B cell (primary cell): ENCODE results near the gene ZNF606. TPM values are rescaled to one million over a fixed set of nuclear protein-coding genes. Genes with fewer than 3 reads are reported as not detected.

Source experiments
- ATAC-seq: fragments of 200-7000 bp; cut with Tn5 transposase; one replicate; pipeline ENCODE4 v1.10.0; 2021; ENCODE audit warnings: low read depth, mild to moderate bottlenecking, moderate number of reproducible peaks, moderate library complexity
- CTCF ChIA-PET: fragments of 350-600 bp; sonication (Branson Sonifier 250); formaldehyde crosslinking; loops from one replicate; lab custom pipeline; 2021; ENCODE audit warnings: antibody characterized with exemption, inconsistent platforms; lab: Charles Lee
- POLR2A ChIA-PET: fragments of 350-600 bp; sonication (Branson Sonifier 250); formaldehyde crosslinking; loops from one replicate; lab custom pipeline; 2021; ENCODE audit warnings: antibody characterized with exemption; lab: Charles Lee
- DNase-seq: peaks from one replicate; pipeline ENCODE4 v3.0.0; 2013
- H2AFZ ChIP-seq: 2 replicates; pipeline ENCODE4 v1.6.1; 2012; ENCODE audit warnings: mild to moderate bottlenecking, low read depth, low read length; ENCODE audit not compliant: insufficient read depth, poor library complexity, severe bottlenecking
- H3K27ac ChIP-seq, 2 donors: 1 replicate in 1 of 2; 2 replicates in 1 of 2; pipeline ENCODE4 v1.5.1; 2012 to 2013; ENCODE audit warnings: low read length in 2 of 2, mild to moderate bottlenecking in 2 of 2, moderate library complexity in 1 of 2
- H3K27me3 ChIP-seq, 4 experiments: fragments of 200-600 bp in 1 of 4; sonication (generic) in 1 of 4; replicated peaks in 1 of 4; 1 replicate in 2 of 4; 2 replicates in 2 of 4; pipeline versions ENCODE4 v1.6.1 to v1.7.0; 2013 to 2016; ENCODE audit warnings: low read length in 3 of 4, mild to moderate bottlenecking in 2 of 4, mixed read lengths in 1 of 4, moderate library complexity in 1 of 4; ENCODE audit not compliant: insufficient read depth in 4 of 4, control insufficient read depth in 3 of 4; ENCODE audit errors: control extremely low read depth in 1 of 4
- H3K36me3 ChIP-seq, 2 experiments: replicated peaks in 1 of 2; 1 replicate in 1 of 2; 2 replicates in 1 of 2; pipeline versions ENCODE4 v1.6.1 to v1.7.1; 2013; ENCODE audit warnings: low read length in 1 of 2; ENCODE audit not compliant: insufficient read depth in 2 of 2, control insufficient read depth in 1 of 2; ENCODE audit errors: control extremely low read depth in 1 of 2, extremely low read depth in 1 of 2
- H3K4me1 ChIP-seq, 2 donors: fragments of 200-600 bp in 1 of 2; sonication (generic) in 1 of 2; 1 replicate in 1 of 2; 2 replicates in 1 of 2; pipeline versions ENCODE4 v1.5.1 to v1.6.1; 2013 to 2017; ENCODE audit warnings: low read length in 2 of 2; ENCODE audit not compliant: control insufficient read depth in 2 of 2, insufficient read depth in 2 of 2
- H3K4me2 ChIP-seq: replicated peaks from 2 replicates; pipeline ENCODE3; 2012; ENCODE audit warnings: mild to moderate bottlenecking, low read depth, low read length; ENCODE audit not compliant: poor library complexity, severe bottlenecking
- H3K4me3 ChIP-seq, 5 experiments: fragments of 200-600 bp in 1 of 5; sonication (generic) in 1 of 5; 1 replicate in 3 of 5; 2 replicates in 2 of 5; pipeline versions ENCODE4 v1.5.1 to v1.7.0; 2011 to 2016; ENCODE audit warnings: low read length in 4 of 5, mild to moderate bottlenecking in 4 of 5, low read depth in 2 of 5, control low read depth in 1 of 5, moderate library complexity in 1 of 5; ENCODE audit not compliant: insufficient read depth in 1 of 5; ENCODE audit errors: control extremely low read depth in 1 of 5, extremely low read depth in 1 of 5
- H3K79me2 ChIP-seq: fragments of 200-600 bp; sonication (generic); one replicate; pipeline ENCODE4 v1.6.0; 2016; ENCODE audit warnings: low read length; ENCODE audit not compliant: control insufficient read depth, insufficient read depth
- H3K9ac ChIP-seq: fragments of 200-600 bp; sonication (generic); 2 replicates; pipeline ENCODE4 v1.6.1; 2017; ENCODE audit warnings: mild to moderate bottlenecking, low read length, moderate library complexity
- H3K9me3 ChIP-seq, 3 donors: one replicate each; pipeline versions ENCODE4 v1.6.1 to v1.7.1; 2013; ENCODE audit warnings: low read length in 2 of 3; ENCODE audit not compliant: control insufficient read depth in 2 of 3, insufficient read depth in 1 of 3; ENCODE audit errors: control extremely low read depth in 1 of 3
- H4K20me1 ChIP-seq: 2 replicates; pipeline ENCODE4 v1.6.0; 2012; ENCODE audit warnings: mild to moderate bottlenecking, low read length; ENCODE audit not compliant: insufficient read depth, control insufficient read depth, poor library complexity, severe bottlenecking
- H3K27ac Mint-ChIP-seq: one replicate; pipeline ENCODE4 v1.8.0; 2021; ENCODE audit warnings: mixed read lengths
- H3K27me3 Mint-ChIP-seq: one replicate; pipeline ENCODE4 v1.8.0; 2021; ENCODE audit warnings: mixed read lengths
- H3K4me1 Mint-ChIP-seq: one replicate; pipeline ENCODE4 v1.8.0; 2021; ENCODE audit warnings: mixed read lengths
- H3K4me3 Mint-ChIP-seq: one replicate; pipeline ENCODE4 v1.8.0; 2021; ENCODE audit warnings: mixed read lengths
- H3K9me3 Mint-ChIP-seq: one replicate; pipeline ENCODE4 v1.8.0; 2022; ENCODE audit warnings: mixed read lengths; ENCODE audit not compliant: insufficient read depth
- CTCF ChIP-seq: fragments of 200-600 bp; IDR thresholded peaks from one replicate; pipeline ENCODE4 v1.8.0; 2022; ENCODE audit warnings: antibody characterized with exemption, mild to moderate bottlenecking
- EZH2 ChIP-seq: IDR thresholded peaks from 2 replicates; pipeline ENCODE4 v1.6.1; 2012; ENCODE audit warnings: borderline replicate concordance, low read depth, mild to moderate bottlenecking, moderate library complexity, low read length; ENCODE audit not compliant: insufficient read depth, poor library complexity, severe bottlenecking
- WGBS: methylation state at CpG from one replicate; pipeline ENCODE4 v1.1.5; 2013; ENCODE audit warnings: missing lambda C conversion rate; ENCODE audit not compliant: insufficient coverage; 5-methylcytosine and 5-hydroxymethylcytosine counted together
- intact Hi-C: fragments of 100-400 bp; cut with micrococcal nuclease; formaldehyde crosslinking; loops from one replicate; pipeline ENCODE4 v1.10.0; 2022
- polyA plus RNA-seq: library from polyadenylated mRNA; depleted of rRNA; stranded (reverse); fragments of >200 nt; gene quantifications from 2 replicates; pipeline ENCODE4 v1.2.3, GENCODE V29; 2012
- total RNA-seq, 2 donors: library from RNA; stranded (reverse); fragments of 120-200 nt in 1 of 2; gene quantifications; 1 replicate in 1 of 2; 2 replicates in 1 of 2; pipeline versions ENCODE4 v1.2.3 to v1.2.4, GENCODE V29; 2013 to 2022

ZNF606 gene
- total and polyA plus RNA-seq, 2 donors (not counting 1 experiment from before 2014, with no cell fraction given): 11.5 to 48.4 TPM

GRCh38 chr19:57949702-57950101, 52.9 kb downstream of the ZNF606 start:
- Histone ChIP-seq H3K4me3 (no peak overlapping the region), H3K27ac (no peak overlapping the region), H3K9me3 (peaks cover 0 to 65% (median 7%) of the 10 kb centered on the region in 3 donors), H4K20me1 (peaks cover 6% of the 10 kb centered on the region), H3K9ac (no peak overlapping the region), H3K4me1 (peaks cover 16 to 27% of the 10 kb centered on the region in 2 donors), H3K4me2 (no peak overlapping the region), H3K27me3 (peaks cover 0 to 6% (median 0%) of the 10 kb centered on the region in 4 experiments), H3K79me2 (peaks cover 35% of the 10 kb centered on the region), H3K36me3 (no peaks in the 10 kb centered on the region), H2AFZ (no peak overlapping the region)
- intact Hi-C loops: loop anchor here (5.0 kb wide), 2 partner anchors 42 to 462 kb away; partner anchors contain the start of gene ZNF419
- no peak for DNase-seq
- ATAC-seq: no peak
- Mint-ChIP-seq H3K4me1 (peaks cover 24% of the 10 kb centered on the region), H3K9me3 (peaks cover 20% of the 10 kb centered on the region), H3K27me3 (peaks cover 9% of the 10 kb centered on the region), H3K27ac (no peak overlapping the region), H3K4me3 (no peak overlapping the region)
- POLR2A ChIA-PET: no interaction called here
- CTCF ChIA-PET: no interaction called here
- 94% methylated on average over 9 of the region's 12 CpGs for WGBS
- TF ChIP-seq CTCF (no peak), EZH2 (no peak)

GRCh38 chr19:57949296-57949695, 53.3 kb downstream of the ZNF606 start:
- H2AFZ ChIP-seq: no peak overlapping the region

More at GRCh38 chr19:57949296-57949695, 53.3 kb downstream of the ZNF606 start:
- H3K4me3 ChIP-seq: no peak overlapping the region
- peaks cover 20% of the 10 kb centered on the region for H3K9me3 Mint-ChIP-seq
- no peak for DNase-seq
- ChIA-PET POLR2A (no interaction called here), CTCF (no interaction called here)
- H3K27me3 ChIP-seq: peaks cover 0 to 6% (median 0%) of the 10 kb centered on the region in 4 experiments
- no peak overlapping the region for H3K4me2 ChIP-seq
- peaks cover 0 to 68% (median 7%) of the 10 kb centered on the region in 3 donors for H3K9me3 ChIP-seq
- H3K36me3 ChIP-seq: peaks cover 0 to under 1% of the 10 kb centered on the region in 2 experiments
- H4K20me1 ChIP-seq: peaks cover 9% of the 10 kb centered on the region
- no peak for TF ChIP-seq CTCF
- TF ChIP-seq EZH2: no peak
- no peak for ATAC-seq
- intact Hi-C loops: loop anchor here (5.0 kb wide), 2 partner anchors 42 to 462 kb away; partner anchors contain the start of gene ZNF419
- 96% methylated on average over 24 of the region's 24 CpGs for WGBS
- H3K27ac ChIP-seq: no peak overlapping the region
- peaks cover 26% of the 10 kb centered on the region for H3K4me1 Mint-ChIP-seq
- H3K9ac ChIP-seq: no peak overlapping the region
- H3K27me3 Mint-ChIP-seq: peaks cover 9% of the 10 kb centered on the region
- H3K27ac Mint-ChIP-seq: no peak overlapping the region
- peaks cover 39% of the 10 kb centered on the region for H3K79me2 ChIP-seq
- H3K4me3 Mint-ChIP-seq: no peak overlapping the region
- H3K4me1 ChIP-seq: peaks cover 16 to 27% of the 10 kb centered on the region in 2 donors
